Osteoblast (primary cell): ENCODE measurements around the gene GLIPR1. TPM values are rescaled to one million over a fixed set of nuclear protein-coding genes. Genes with fewer than 3 reads are reported as not detected.
"Not testable (repeated sequence)": the region's sequence is repeated elsewhere in the genome, so short reads cannot be mapped to it uniquely, and the experiment has no call there.

Experiments used
- DNase-seq: peaks from one replicate; pipeline ENCODE4 v3.0.0; 2011; ENCODE audit warnings: low spot score, mixed read lengths; ENCODE audit not compliant: insufficient read length; ENCODE audit errors: missing footprints
- H2AFZ ChIP-seq: 2 replicates; pipeline ENCODE4 v1.6.0; 2011; ENCODE audit warnings: mild to moderate bottlenecking, low read length
- H3K27ac ChIP-seq: 2 replicates; pipeline ENCODE4 v1.5.1; 2011; ENCODE audit warnings: mild to moderate bottlenecking, low read depth, low read length, moderate library complexity
- H3K27me3 ChIP-seq: 2 replicates; pipeline ENCODE4 v1.6.0; 2012; ENCODE audit warnings: mild to moderate bottlenecking, control low read depth, inconsistent platforms, low read length, moderate library complexity; ENCODE audit not compliant: insufficient read depth
- H3K36me3 ChIP-seq: 2 replicates; pipeline ENCODE4 v1.5.1; 2011; ENCODE audit warnings: mild to moderate bottlenecking, low read length, control low read depth, moderate library complexity; ENCODE audit not compliant: insufficient read depth
- H3K4me1 ChIP-seq: 2 replicates; pipeline ENCODE4 v1.5.1; 2011; ENCODE audit warnings: mild to moderate bottlenecking, low read length, control low read depth, moderate library complexity; ENCODE audit not compliant: insufficient read depth
- H3K4me2 ChIP-seq: 2 replicates; pipeline ENCODE4 v1.6.0; 2011; ENCODE audit warnings: mild to moderate bottlenecking, low read length; ENCODE audit not compliant: insufficient read depth
- H3K4me3 ChIP-seq: fragments of 200-600 bp; sonication (generic); 3 replicates; pipeline ENCODE4 v1.5.1; 2012; ENCODE audit warnings: mild to moderate bottlenecking, low read length, inconsistent platforms; ENCODE audit not compliant: insufficient read depth
- H3K79me2 ChIP-seq: 2 replicates; pipeline ENCODE4 v1.6.0; 2012; ENCODE audit warnings: mild to moderate bottlenecking, low read length, control low read depth, inconsistent platforms; ENCODE audit not compliant: insufficient read depth
- H3K9me3 ChIP-seq: 2 replicates; pipeline ENCODE4 v1.5.1; 2011; ENCODE audit warnings: low read depth, low read length, control low read depth
- H4K20me1 ChIP-seq: 2 replicates; pipeline ENCODE4 v1.6.0; 2012; ENCODE audit warnings: mild to moderate bottlenecking, low read length, control low read depth; ENCODE audit not compliant: insufficient read depth
- CTCF ChIP-seq: IDR thresholded peaks from 2 replicates; pipeline ENCODE4 v1.5.1; 2011; ENCODE audit warnings: mild to moderate bottlenecking, low read depth, low read length, moderate library complexity; ENCODE audit errors: extremely low read depth
- total RNA-seq: library from RNA; depleted of rRNA; stranded (reverse); fragments of >200 nt; gene quantifications from 2 replicates; pipeline ENCODE4 v1.2.3, GENCODE V29; 2012

Gene GLIPR1
- total RNA-seq, 1 donor = 83.2 TPM

- no peaks in the 10 kb centered on the region for H3K79me2 ChIP-seq
- H3K27ac ChIP-seq = peak overlapping the region; percentile 41
- no peak for TF ChIP-seq CTCF
- no peaks in the 10 kb centered on the region for H3K27me3 ChIP-seq
- no peak overlapping the region for H3K4me3 ChIP-seq
- no peaks in the 10 kb centered on the region for H3K36me3 ChIP-seq
- no peaks in the 10 kb centered on the region for H3K9me3 ChIP-seq
- no peaks in the 10 kb centered on the region for H4K20me1 ChIP-seq
- H2AFZ ChIP-seq = peak overlapping the region; percentile 32
- DNase-seq = peak; percentile 52
- peaks cover 45% of the 10 kb centered on the region for H3K4me1 ChIP-seq
- no peak overlapping the region for H3K4me2 ChIP-seq
These were observed 36.0 kb upstream of the GLIPR1 start for GRCh38 chr12:75444429-75445136.

DNA sequence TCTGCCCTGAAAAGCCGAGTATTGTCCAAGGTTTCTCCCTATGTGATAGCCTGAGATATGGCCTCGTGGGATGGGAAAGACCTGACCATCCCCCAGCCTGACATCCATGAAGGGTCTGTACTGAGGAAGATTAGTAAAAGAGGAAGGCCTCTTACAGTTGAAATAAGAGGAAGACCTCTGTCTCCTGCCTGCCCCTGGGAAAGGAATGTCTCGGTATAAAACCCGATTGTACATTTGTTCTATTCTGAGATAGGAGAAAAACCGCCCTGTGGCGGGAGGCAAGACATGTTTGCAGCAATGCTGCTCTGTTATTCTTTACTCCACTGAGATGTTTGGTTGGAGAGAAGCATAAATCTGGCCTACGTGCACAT, 35.4 kb upstream of the GLIPR1 start:
- H3K4me3 ChIP-seq, H2AFZ ChIP-seq, H3K27me3 ChIP-seq, H3K79me2 ChIP-seq, H3K4me2 ChIP-seq, H3K36me3 ChIP-seq, H4K20me1 ChIP-seq, DNase-seq, H3K9me3 ChIP-seq: not testable (repeated sequence)
- Histone ChIP-seq H3K27ac (peak overlapping the region; percentile 41), H3K4me1 (peaks cover 43% of the 10 kb centered on the region)

GRCh38 chr12:75446857-75447256, 33.7 kb upstream of the GLIPR1 start:
- peak overlapping the region; percentile 56 for H3K27ac ChIP-seq
- no peak for TF ChIP-seq CTCF
- H3K79me2 ChIP-seq = no peaks in the 10 kb centered on the region
- H3K4me1 ChIP-seq = peaks cover 43% of the 10 kb centered on the region
- H2AFZ ChIP-seq = no peak overlapping the region
- peak overlapping the region; percentile 23 for H3K4me2 ChIP-seq
- H3K36me3 ChIP-seq = no peaks in the 10 kb centered on the region
- H3K9me3 ChIP-seq = no peaks in the 10 kb centered on the region
- no peaks in the 10 kb centered on the region for H3K27me3 ChIP-seq
- H4K20me1 ChIP-seq = no peaks in the 10 kb centered on the region
- H3K4me3 ChIP-seq = no peak overlapping the region
- DNase-seq = peak; percentile 21

DNA sequence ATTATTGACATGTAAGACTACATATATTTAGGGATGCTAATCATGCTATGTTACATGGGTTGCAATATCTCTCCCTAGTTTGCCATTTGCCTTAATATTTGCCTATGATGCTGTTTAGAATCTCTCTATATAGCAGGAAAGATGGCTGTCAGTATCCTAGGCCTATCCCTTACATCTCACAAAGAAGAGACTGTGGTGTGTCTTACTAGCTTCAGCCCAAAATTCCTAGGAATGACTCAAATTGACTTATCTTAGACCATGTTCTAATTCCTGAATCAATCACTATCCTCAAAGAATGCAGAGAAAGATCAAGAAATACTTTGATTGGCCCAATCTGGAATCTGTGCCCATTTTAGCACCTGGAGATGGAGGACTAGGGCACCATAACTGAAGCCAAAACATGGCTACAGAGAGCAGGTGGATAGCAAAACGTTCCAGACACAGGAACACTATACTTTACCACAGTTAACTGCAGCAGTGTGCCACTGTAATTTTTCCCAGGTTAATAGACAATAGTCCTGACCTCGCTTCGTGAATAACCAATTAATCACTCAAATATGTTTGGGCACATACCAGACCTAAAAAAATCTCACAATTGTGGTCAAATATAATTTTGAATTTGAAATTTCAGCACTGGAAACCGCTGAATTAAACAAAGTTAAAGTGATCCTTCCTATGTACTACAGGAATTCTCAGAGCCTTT, 32.7 kb upstream of the GLIPR1 start:
- DNase-seq = peak; percentile 44
- Histone ChIP-seq H3K4me1 (peaks cover 47% of the 10 kb centered on the region), H3K4me2 (no peak overlapping the region), H3K4me3 (no peak overlapping the region), H3K79me2 (no peaks in the 10 kb centered on the region), H4K20me1 (no peaks in the 10 kb centered on the region), H3K9me3 (no peaks in the 10 kb centered on the region), H3K36me3 (no peaks in the 10 kb centered on the region), H3K27me3 (no peaks in the 10 kb centered on the region), H3K27ac (peak overlapping the region; percentile 56), H2AFZ (no peak overlapping the region)
- TF ChIP-seq CTCF = no peak
